Measurements from ENCODE around the gene APOL1.

APOL1 gene

GRCh38 chr22:36296690-36297089, 43.8 kb downstream of the APOL1 start:
- Mint-ChIP-seq H3K27me3 (no peaks in the 10 kb centered on the region), H3K4me1 (ENCODE audit: low read depth) (peaks cover 25% of the 10 kb centered on the region), H3K4me3 (no peak overlapping the region), H3K9me3 (no peaks in the 10 kb centered on the region), H3K36me3 (ENCODE audit: low read depth) (peaks cover 94% of the 10 kb centered on the region), H3K27ac (no peak overlapping the region)

GRCh38 chr22:36297568-36297967, 44.6 kb downstream of the APOL1 start:
- Mint-ChIP-seq H3K36me3 (ENCODE audit: low read depth) (peaks cover 89% of the 10 kb centered on the region), H3K27ac (peak overlapping the region; percentile 16), H3K27me3 (no peaks in the 10 kb centered on the region), H3K4me1 (ENCODE audit: low read depth) (peaks cover 17% of the 10 kb centered on the region), H3K9me3 (no peaks in the 10 kb centered on the region), H3K4me3 (no peak overlapping the region)

GRCh38 chr22:36298118-36298517, 45.2 kb downstream of the APOL1 start:
- Mint-ChIP-seq H3K9me3 (no peaks in the 10 kb centered on the region), H3K27me3 (no peaks in the 10 kb centered on the region), H3K4me1 (ENCODE audit: low read depth) (peaks cover 12% of the 10 kb centered on the region), H3K4me3 (no peak overlapping the region), H3K36me3 (ENCODE audit: low read depth) (peaks cover 88% of the 10 kb centered on the region), H3K27ac (peak overlapping the region; percentile 16)

- peak overlapping the region; percentile 52 for H3K27ac Mint-ChIP-seq
- peaks cover 12% of the 10 kb centered on the region for H3K4me1 Mint-ChIP-seq (ENCODE audit: low read depth)
- H3K36me3 Mint-ChIP-seq (ENCODE audit: low read depth), result peaks cover 85% of the 10 kb centered on the region
- H3K9me3 Mint-ChIP-seq, result no peaks in the 10 kb centered on the region
- no peak overlapping the region for H3K4me3 Mint-ChIP-seq
- H3K27me3 Mint-ChIP-seq, result no peaks in the 10 kb centered on the region
Observed at GRCh38 chr22:36298601-36299000, 45.7 kb downstream of the APOL1 start.

GRCh38 chr22:36299295-36299694, 46.4 kb downstream of the APOL1 start:
- Mint-ChIP-seq H3K36me3 (ENCODE audit: low read depth) (peaks cover 84% of the 10 kb centered on the region), H3K9me3 (no peaks in the 10 kb centered on the region), H3K27me3 (no peaks in the 10 kb centered on the region), H3K4me1 (ENCODE audit: low read depth) (peaks cover 9% of the 10 kb centered on the region), H3K4me3 (no peak overlapping the region), H3K27ac (peak overlapping the region; percentile 52)

GRCh38 chr22:36299911-36300310, 47.0 kb downstream of the APOL1 start:
- H3K27ac Mint-ChIP-seq, result no peak overlapping the region
- peaks cover 82% of the 10 kb centered on the region for H3K36me3 Mint-ChIP-seq (ENCODE audit: low read depth)
- no peak overlapping the region for H3K4me3 Mint-ChIP-seq
- H3K9me3 Mint-ChIP-seq, result no peaks in the 10 kb centered on the region
- no peaks in the 10 kb centered on the region for H3K27me3 Mint-ChIP-seq
- H3K4me1 Mint-ChIP-seq (ENCODE audit: low read depth), result peaks cover 7% of the 10 kb centered on the region

- peaks cover 7% of the 10 kb centered on the region for H3K4me1 Mint-ChIP-seq (ENCODE audit: low read depth)
- no peak overlapping the region for H3K4me3 Mint-ChIP-seq
- no peaks in the 10 kb centered on the region for H3K9me3 Mint-ChIP-seq
- H3K27ac Mint-ChIP-seq, result peak overlapping the region; percentile 63
- H3K36me3 Mint-ChIP-seq (ENCODE audit: low read depth), result peaks cover 82% of the 10 kb centered on the region
- H3K27me3 Mint-ChIP-seq, result no peaks in the 10 kb centered on the region
Observed at GRCh38 chr22:36300396-36301212, 47.7 kb downstream of the APOL1 start.

- Mint-ChIP-seq H3K9me3 (no peaks in the 10 kb centered on the region), H3K4me1 (ENCODE audit: low read depth) (peaks cover 7% of the 10 kb centered on the region), H3K27me3 (no peaks in the 10 kb centered on the region), H3K27ac (peak overlapping the region; percentile 21), H3K4me3 (no peak overlapping the region), H3K36me3 (ENCODE audit: low read depth) (peaks cover 80% of the 10 kb centered on the region)
Observed at GRCh38 chr22:36301384-36301828, 48.5 kb downstream of the APOL1 start.

GRCh38 chr22:36301851-36302250, 48.9 kb downstream of the APOL1 start:
- Mint-ChIP-seq H3K36me3 (ENCODE audit: low read depth) (peaks cover 78% of the 10 kb centered on the region), H3K4me1 (ENCODE audit: low read depth) (peaks cover 7% of the 10 kb centered on the region), H3K4me3 (no peak overlapping the region), H3K27me3 (no peaks in the 10 kb centered on the region), H3K27ac (peak overlapping the region; percentile 21), H3K9me3 (no peaks in the 10 kb centered on the region)

- H3K27ac Mint-ChIP-seq, result no peak overlapping the region
- H3K4me1 Mint-ChIP-seq (ENCODE audit: low read depth), result peaks cover 7% of the 10 kb centered on the region
- no peaks in the 10 kb centered on the region for H3K27me3 Mint-ChIP-seq
- H3K9me3 Mint-ChIP-seq, result no peaks in the 10 kb centered on the region
- peaks cover 77% of the 10 kb centered on the region for H3K36me3 Mint-ChIP-seq (ENCODE audit: low read depth)
- H3K4me3 Mint-ChIP-seq, result no peak overlapping the region
Observed at GRCh38 chr22:36302439-36303114, 49.6 kb downstream of the APOL1 start.

- Mint-ChIP-seq H3K36me3 (ENCODE audit: low read depth) (peaks cover 72% of the 10 kb centered on the region), H3K4me3 (no peak overlapping the region), H3K27me3 (no peaks in the 10 kb centered on the region), H3K4me1 (ENCODE audit: low read depth) (peaks cover 7% of the 10 kb centered on the region), H3K9me3 (no peaks in the 10 kb centered on the region), H3K27ac (no peak overlapping the region)
Observed at GRCh38 chr22:36303115-36303467, 50.2 kb downstream of the APOL1 start.

- H3K9me3 Mint-ChIP-seq, result no peaks in the 10 kb centered on the region
- peak overlapping the region; percentile 12 for H3K27ac Mint-ChIP-seq
- H3K27me3 Mint-ChIP-seq, result no peaks in the 10 kb centered on the region
- H3K4me3 Mint-ChIP-seq, result no peak overlapping the region
- peaks cover 5% of the 10 kb centered on the region for H3K4me1 Mint-ChIP-seq (ENCODE audit: low read depth)
- peaks cover 71% of the 10 kb centered on the region for H3K36me3 Mint-ChIP-seq (ENCODE audit: low read depth)
Observed at GRCh38 chr22:36303874-36304273, 50.9 kb downstream of the APOL1 start.

- peaks cover 71% of the 10 kb centered on the region for H3K36me3 Mint-ChIP-seq (ENCODE audit: low read depth)
- H3K27ac Mint-ChIP-seq, result no peak overlapping the region
- no peak overlapping the region for H3K4me3 Mint-ChIP-seq
- peaks cover 3% of the 10 kb centered on the region for H3K4me1 Mint-ChIP-seq (ENCODE audit: low read depth)
- no peaks in the 10 kb centered on the region for H3K27me3 Mint-ChIP-seq
- no peaks in the 10 kb centered on the region for H3K9me3 Mint-ChIP-seq
Observed at GRCh38 chr22:36304429-36304828, 51.5 kb downstream of the APOL1 start.

GRCh38 chr22:36305813-36306212, 52.9 kb downstream of the APOL1 start:
- Mint-ChIP-seq H3K27ac (peak overlapping the region; percentile 31), H3K4me3 (no peak overlapping the region), H3K4me1 (ENCODE audit: low read depth) (no peaks in the 10 kb centered on the region), H3K36me3 (ENCODE audit: low read depth) (peaks cover 67% of the 10 kb centered on the region), H3K27me3 (no peaks in the 10 kb centered on the region), H3K9me3 (no peaks in the 10 kb centered on the region)

- Mint-ChIP-seq H3K4me1 (ENCODE audit: low read depth) (no peaks in the 10 kb centered on the region), H3K9me3 (no peaks in the 10 kb centered on the region), H3K36me3 (ENCODE audit: low read depth) (peaks cover 66% of the 10 kb centered on the region), H3K27ac (no peak overlapping the region), H3K27me3 (no peaks in the 10 kb centered on the region), H3K4me3 (no peak overlapping the region)
Observed at GRCh38 chr22:36306227-36306626, 53.3 kb downstream of the APOL1 start.
